Measurements from ENCODE around the gene ATP9A. TPM values are rescaled to one million over a fixed set of nuclear protein-coding genes. Genes with fewer than 3 reads are reported as not detected.

Gene ATP9A
- total and polyA plus RNA-seq, 12 donors: 3.4 to 32.1 (median 24.6) TPM

GRCh38 chr20:51736947-51737346 is 31.2 kb downstream of the ATP9A start:
- TF ChIP-seq CTCF (IDR thresholded peaks at IDR 0.05): no peak
- no peak overlapping the region for H3K4me3 ChIP-seq
- peaks cover 0 to 26% (median under 1%) of the 10 kb centered on the region in 9 donors for H3K4me1 ChIP-seq
- ATAC-seq: no peak
- 77% methylated on average over 5 of the region's 5 CpGs for WGBS, 2 donors
- H3K9me3 ChIP-seq: no peaks in the 10 kb centered on the region
- no peak overlapping the region for H3K27ac ChIP-seq
- H3K36me3 ChIP-seq: no peaks in the 10 kb centered on the region
- H3K27me3 ChIP-seq: no peaks in the 10 kb centered on the region
- intact Hi-C loops (cut with DNase I): no loop called here
- DNase-seq: no peak

DNA sequence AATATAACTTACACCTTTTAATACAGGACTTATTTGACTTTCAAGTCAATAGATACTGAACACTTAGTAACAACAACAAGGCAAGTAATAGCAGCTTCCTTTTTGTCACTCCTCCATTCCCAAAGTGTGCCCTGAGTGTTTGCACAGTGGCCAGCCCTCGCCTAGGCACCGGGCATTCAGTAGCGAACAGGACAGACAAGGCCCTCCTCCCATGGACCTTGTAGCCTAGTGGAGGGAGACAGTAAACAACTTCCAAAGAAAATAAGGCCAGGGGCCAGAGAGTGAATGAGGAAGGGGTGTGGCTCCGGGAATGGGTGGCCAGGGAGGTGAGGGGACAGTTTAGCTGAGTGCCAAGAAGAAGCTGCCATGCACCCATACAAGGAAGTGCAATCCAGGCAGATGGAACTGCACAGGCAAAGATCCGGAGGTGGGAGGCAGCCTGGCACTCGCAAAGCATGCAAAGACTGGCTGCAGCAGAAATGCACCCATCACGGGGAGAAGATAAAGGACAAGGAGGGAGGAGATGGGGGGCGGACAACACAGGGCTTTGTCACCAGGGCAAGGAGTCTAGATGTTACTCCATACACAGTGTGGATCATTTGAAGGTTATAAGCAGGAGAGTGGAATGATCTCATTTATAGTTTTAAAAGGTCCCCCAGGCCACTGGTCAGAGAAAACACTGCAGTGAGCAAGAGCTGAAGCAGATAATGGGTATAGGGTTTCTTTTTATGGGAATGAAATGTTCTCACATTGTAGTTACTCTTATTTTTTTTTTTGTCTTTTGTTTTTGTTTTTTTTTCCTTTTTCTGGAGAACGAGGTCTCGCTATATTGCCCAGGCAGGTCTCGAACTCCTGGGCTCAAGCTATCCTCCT is 32.2 kb downstream of the ATP9A start:
- no peak for ATAC-seq
- peaks cover 0 to 32% (median 7%) of the 10 kb centered on the region in 9 donors for H3K4me1 ChIP-seq
- H3K36me3 ChIP-seq: no peaks in the 10 kb centered on the region
- intact Hi-C loops (cut with DNase I): no loop called here
- no peak overlapping the region for H3K4me3 ChIP-seq
- TF ChIP-seq CTCF (IDR thresholded peaks at IDR 0.05): no peak
- WGBS, 2 donors: 79 to 80% methylated on average over 11 of the region's 11 CpGs
- no peak for DNase-seq
- no peaks in the 10 kb centered on the region for H3K9me3 ChIP-seq
- no peak overlapping the region for H3K27ac ChIP-seq
- H3K27me3 ChIP-seq: no peaks in the 10 kb centered on the region

DNA sequence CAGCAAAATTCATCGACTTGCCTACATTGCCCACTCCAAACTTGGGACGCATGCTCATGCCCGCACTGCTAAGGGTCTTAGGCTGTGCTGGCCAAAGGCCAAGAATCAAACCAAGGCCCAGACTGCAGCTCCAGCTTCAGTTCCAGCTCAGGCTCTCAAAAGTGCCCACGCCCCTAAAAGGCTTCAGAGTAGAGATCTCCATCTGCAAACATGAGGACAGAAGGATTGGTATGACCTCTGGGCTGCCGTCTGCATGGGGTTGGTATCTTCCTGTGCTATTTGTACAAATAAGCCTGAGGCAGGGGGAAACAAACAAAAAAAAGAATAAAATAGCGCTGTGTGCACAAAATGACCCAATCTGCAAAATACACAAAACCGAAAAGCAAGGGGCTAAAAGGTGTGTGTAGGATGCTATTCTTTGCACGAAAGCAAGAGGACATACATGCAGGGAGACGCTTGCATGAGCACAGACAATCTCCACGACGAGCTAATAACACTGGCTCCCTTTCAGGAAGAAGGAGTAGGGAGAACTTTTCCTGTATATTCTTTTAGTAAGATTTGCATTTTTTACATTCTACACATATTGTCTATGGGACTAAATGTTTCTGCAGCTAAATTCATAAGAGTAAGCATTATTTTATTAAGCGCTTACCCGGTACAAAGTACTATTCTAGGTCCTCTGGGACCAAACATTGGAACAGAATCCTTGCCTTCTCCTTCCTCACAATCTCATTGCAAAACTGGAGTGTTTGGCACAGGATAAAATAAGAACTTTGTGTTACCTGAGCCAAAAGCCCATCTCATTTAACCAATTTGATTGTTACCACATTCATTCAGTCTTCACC is 33.1 kb downstream of the ATP9A start:
- no peak for DNase-seq
- Histone ChIP-seq H3K9me3 (no peaks in the 10 kb centered on the region), H3K27me3 (no peaks in the 10 kb centered on the region), H3K4me3 (no peak overlapping the region), H3K36me3 (no peaks in the 10 kb centered on the region), H3K27ac (no peak overlapping the region), H3K4me1 (peaks cover 0 to 32% (median 7%) of the 10 kb centered on the region in 9 donors)
- intact Hi-C loops (cut with DNase I): no loop called here
- no peak for TF ChIP-seq CTCF (IDR thresholded peaks at IDR 0.05)
- ATAC-seq: no peak
- WGBS, 2 donors: 59 to 63% methylated on average over 13 of the region's 13 CpGs

DNA sequence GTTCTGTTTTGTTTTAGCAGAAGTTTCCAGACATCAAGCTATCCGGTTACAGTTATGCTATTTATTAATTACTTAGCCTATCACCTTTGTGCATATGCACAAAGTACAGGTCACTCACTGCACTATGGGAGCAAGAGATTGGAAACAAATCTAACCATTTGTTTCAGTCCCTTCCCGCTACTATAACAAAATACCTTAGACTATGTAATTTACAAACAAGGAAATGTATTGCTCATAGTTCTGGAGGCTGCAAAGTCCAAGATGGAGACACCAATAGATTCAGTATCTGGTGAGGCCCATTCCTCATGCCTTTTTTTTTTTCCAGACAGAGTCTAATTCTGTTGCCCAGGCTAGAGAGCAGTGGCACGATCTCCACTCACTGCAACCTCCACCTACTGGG is 35.1 kb downstream of the ATP9A start:
- intact Hi-C loops (cut with DNase I): no loop called here
- no peak overlapping the region for H3K4me3 ChIP-seq
- H3K4me1 ChIP-seq: peaks cover 0 to 32% (median 7%) of the 10 kb centered on the region in 9 donors
- no peaks in the 10 kb centered on the region for H3K27me3 ChIP-seq
- no peaks in the 10 kb centered on the region for H3K36me3 ChIP-seq
- ATAC-seq (no peak), DNase-seq (no peak)
- WGBS, 2 donors: 95 to 97% methylated on average over 3 of the region's 3 CpGs
- H3K9me3 ChIP-seq: no peaks in the 10 kb centered on the region
- peak overlapping the region in 1 of 10 donors; percentile 78 for H3K27ac ChIP-seq
- TF ChIP-seq CTCF (IDR thresholded peaks at IDR 0.05): no peak
